GM13976 (cell line): ENCODE measurements around the gene NPAS3.

Experiments
- DNase-seq: peaks from one replicate; pipeline ENCODE4 v3.0.0; 2012; ENCODE audit warnings: low spot score
- CTCF ChIP-seq: IDR thresholded peaks from 2 replicates; pipeline ENCODE4 v1.5.1; 2012; ENCODE audit warnings: borderline replicate concordance, mild to moderate bottlenecking; ENCODE audit not compliant: insufficient read depth; ENCODE audit errors: extremely low read depth, missing control alignments, control extremely low read depth
- in situ Hi-C: fragments of 300-500 bp; cut with MboI; formaldehyde crosslinking; loops from one replicate; pipeline ENCODE4 v1.12.0; 2022; ENCODE audit warnings: low sequenced_read_pairs, mixed read lengths, inconsistent platforms; ENCODE audit not compliant: unreplicated experiment

The NPAS3 gene

GRCh38 chr14:33393231-33393894, 454.7 kb downstream of the NPAS3 start:
- TF ChIP-seq CTCF = no peak
- no peak for DNase-seq
- in situ Hi-C loops = no loop called here

- no peak for DNase-seq
- no peak for TF ChIP-seq CTCF
- in situ Hi-C loops = no loop called here
Observed at GRCh38 chr14:33393895-33394368, 455.3 kb downstream of the NPAS3 start.

- TF ChIP-seq CTCF = no peak
- in situ Hi-C loops = no loop called here
- DNase-seq = no peak
Observed at GRCh38 chr14:33401311-33401710, 462.6 kb downstream of the NPAS3 start.

GRCh38 chr14:33402604-33403003, 463.9 kb downstream of the NPAS3 start:
- in situ Hi-C loops = no loop called here
- DNase-seq = no peak
- no peak for TF ChIP-seq CTCF

GRCh38 chr14:33404054-33404453, 465.4 kb downstream of the NPAS3 start:
- DNase-seq = no peak
- in situ Hi-C loops = no loop called here
- no peak for TF ChIP-seq CTCF

DNA sequence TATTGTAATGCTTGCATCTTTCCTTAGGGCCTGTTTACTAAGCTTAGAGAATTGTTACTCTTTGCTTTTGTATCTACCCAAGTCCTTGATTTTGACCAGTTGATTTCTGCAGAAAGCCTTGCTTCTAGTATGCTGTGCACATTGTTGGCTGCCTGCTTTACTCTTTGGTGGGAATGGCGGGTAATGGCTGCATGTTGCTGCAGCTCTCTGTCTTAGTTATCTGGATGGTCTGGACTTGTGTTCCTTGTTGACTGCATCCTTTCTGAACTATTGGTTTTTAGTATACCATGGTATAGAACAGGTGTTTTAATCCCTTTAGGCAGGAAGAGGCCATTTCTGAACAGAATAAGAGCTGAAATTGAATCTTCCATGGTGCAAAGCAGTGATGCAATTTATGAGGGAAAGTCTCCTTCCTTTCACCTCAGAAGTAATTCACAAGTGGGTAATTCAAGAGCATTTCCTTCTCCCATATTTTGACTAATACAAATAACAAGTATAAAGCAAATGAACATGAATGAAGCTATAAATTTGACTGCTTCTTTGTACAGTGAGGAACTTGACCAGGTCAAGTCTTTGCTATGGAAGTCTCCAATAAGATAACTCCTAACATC, 466.4 kb downstream of the NPAS3 start:
- in situ Hi-C loops = no loop called here
- TF ChIP-seq CTCF = no peak
- no peak for DNase-seq
